ENCODE data around the gene HYPK. TPM values are rescaled to one million over a fixed set of nuclear protein-coding genes. Genes with fewer than 3 reads are reported as not detected.
A peak's percentile ranks its signal among the peaks of the same experiment; 100 is the strongest.
"Not testable (repeated sequence)": the region's sequence is repeated elsewhere in the genome, so short reads cannot be mapped to it uniquely, and the experiment has no call there.

The HYPK gene
- total RNA-seq, 1 donor from 2014 or later, result 17.2 TPM

- DNase-seq (ENCODE audit: extremely low spot score, unreplicated experiment), result no peak
- H3K36me3 Mint-ChIP-seq, result peaks cover 5% of the 10 kb centered on the region
- H3K4me3 Mint-ChIP-seq, result peak overlapping the region; percentile 88
- peaks cover 5% of the 10 kb centered on the region for H3K9me3 Mint-ChIP-seq
- TF ChIP-seq, protein P1, sequence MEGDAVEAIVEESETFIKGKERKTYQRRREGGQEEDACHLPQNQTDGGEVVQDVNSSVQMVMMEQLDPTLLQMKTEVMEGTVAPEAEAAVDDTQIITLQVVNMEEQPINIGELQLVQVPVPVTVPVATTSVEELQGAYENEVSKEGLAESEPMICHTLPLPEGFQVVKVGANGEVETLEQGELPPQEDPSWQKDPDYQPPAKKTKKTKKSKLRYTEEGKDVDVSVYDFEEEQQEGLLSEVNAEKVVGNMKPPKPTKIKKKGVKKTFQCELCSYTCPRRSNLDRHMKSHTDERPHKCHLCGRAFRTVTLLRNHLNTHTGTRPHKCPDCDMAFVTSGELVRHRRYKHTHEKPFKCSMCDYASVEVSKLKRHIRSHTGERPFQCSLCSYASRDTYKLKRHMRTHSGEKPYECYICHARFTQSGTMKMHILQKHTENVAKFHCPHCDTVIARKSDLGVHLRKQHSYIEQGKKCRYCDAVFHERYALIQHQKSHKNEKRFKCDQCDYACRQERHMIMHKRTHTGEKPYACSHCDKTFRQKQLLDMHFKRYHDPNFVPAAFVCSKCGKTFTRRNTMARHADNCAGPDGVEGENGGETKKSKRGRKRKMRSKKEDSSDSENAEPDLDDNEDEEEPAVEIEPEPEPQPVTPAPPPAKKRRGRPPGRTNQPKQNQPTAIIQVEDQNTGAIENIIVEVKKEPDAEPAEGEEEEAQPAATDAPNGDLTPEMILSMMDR (conservative IDR thresholded peaks at IDR 0.05), result no peak
- H3K4me1 Mint-ChIP-seq (ENCODE audit: unreplicated experiment), result peaks cover 16% of the 10 kb centered on the region
- no peaks in the 10 kb centered on the region for H3K27me3 Mint-ChIP-seq
- H3K27ac Mint-ChIP-seq, result peak overlapping the region; percentile 39
Observed at GRCh38 chr15:43828061-43828657, 27.8 kb downstream of the HYPK start.

GRCh38 chr15:43829951-43830540 is 29.6 kb downstream of the HYPK start:
- H3K36me3 Mint-ChIP-seq; H3K9me3 Mint-ChIP-seq; H3K4me3 Mint-ChIP-seq; H3K27me3 Mint-ChIP-seq; DNase-seq (ENCODE audit: extremely low spot score, unreplicated experiment); H3K27ac Mint-ChIP-seq; H3K4me1 Mint-ChIP-seq (ENCODE audit: unreplicated experiment): not testable (repeated sequence)

- H3K4me1 Mint-ChIP-seq (ENCODE audit: unreplicated experiment); H3K4me3 Mint-ChIP-seq; H3K27me3 Mint-ChIP-seq; DNase-seq (ENCODE audit: extremely low spot score, unreplicated experiment); H3K36me3 Mint-ChIP-seq; H3K27ac Mint-ChIP-seq; H3K9me3 Mint-ChIP-seq: not testable (repeated sequence)
Observed at GRCh38 chr15:43830691-43831275, 30.4 kb downstream of the HYPK start.

GRCh38 chr15:43831519-43832052 is 31.2 kb downstream of the HYPK start:
- H3K27ac Mint-ChIP-seq, H3K4me3 Mint-ChIP-seq, H3K27me3 Mint-ChIP-seq: not testable (repeated sequence)

GRCh38 chr15:43832485-43832884 is 32.1 kb downstream of the HYPK start:
- not testable (repeated sequence) for H3K4me3 Mint-ChIP-seq; H3K9me3 Mint-ChIP-seq; DNase-seq (ENCODE audit: extremely low spot score, unreplicated experiment); H3K4me1 Mint-ChIP-seq (ENCODE audit: unreplicated experiment); H3K27ac Mint-ChIP-seq; H3K27me3 Mint-ChIP-seq
- H3K36me3 Mint-ChIP-seq, result peaks cover 10% of the 10 kb centered on the region

More at GRCh38 chr15:43831519-43832052, 31.2 kb downstream of the HYPK start:
- H3K4me1 Mint-ChIP-seq (ENCODE audit: unreplicated experiment); DNase-seq (ENCODE audit: extremely low spot score, unreplicated experiment); H3K9me3 Mint-ChIP-seq: not testable (repeated sequence)
- H3K36me3 Mint-ChIP-seq, result peaks cover 10% of the 10 kb centered on the region

GRCh38 chr15:43845421-43845820 is 45.0 kb downstream of the HYPK start:
- H3K36me3 Mint-ChIP-seq, result no peaks in the 10 kb centered on the region
- H3K9me3 Mint-ChIP-seq, result no peaks in the 10 kb centered on the region
- no peak overlapping the region for H3K4me3 Mint-ChIP-seq
- no peaks in the 10 kb centered on the region for H3K4me1 Mint-ChIP-seq (ENCODE audit: unreplicated experiment)
- no peaks in the 10 kb centered on the region for H3K27me3 Mint-ChIP-seq
- TF ChIP-seq, protein P1 (conservative IDR thresholded peaks at IDR 0.05), result no peak
- DNase-seq (ENCODE audit: extremely low spot score, unreplicated experiment), result no peak
- H3K27ac Mint-ChIP-seq, result no peak overlapping the region

DNA sequence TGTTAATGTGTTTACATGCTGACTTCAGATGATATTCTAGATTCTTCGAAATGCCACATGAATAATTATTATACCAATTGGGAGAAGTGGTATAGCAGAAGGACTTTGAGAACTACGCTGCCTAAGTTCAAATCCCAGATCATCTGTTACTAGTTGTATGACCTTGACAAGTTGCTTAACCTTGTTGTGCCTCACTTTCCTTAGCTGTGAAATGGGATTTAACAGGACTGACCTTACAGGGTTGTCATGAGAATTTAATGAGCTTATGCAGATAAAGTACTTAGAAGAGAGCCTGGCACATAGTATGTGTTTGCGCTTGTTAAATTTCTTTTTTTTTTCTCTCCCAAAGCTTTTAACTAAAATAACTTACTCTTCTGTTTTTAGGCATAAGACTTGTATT is 50.9 kb downstream of the HYPK start:
- no peak overlapping the region for H3K4me3 Mint-ChIP-seq
- TF ChIP-seq, protein P1 (conservative IDR thresholded peaks at IDR 0.05), result no peak
- H3K4me1 Mint-ChIP-seq (ENCODE audit: unreplicated experiment), result no peaks in the 10 kb centered on the region
- no peaks in the 10 kb centered on the region for H3K36me3 Mint-ChIP-seq
- H3K27ac Mint-ChIP-seq, result no peak overlapping the region
- no peaks in the 10 kb centered on the region for H3K27me3 Mint-ChIP-seq
- no peaks in the 10 kb centered on the region for H3K9me3 Mint-ChIP-seq
- no peak for DNase-seq (ENCODE audit: extremely low spot score, unreplicated experiment)

Measured in type B pancreatic cell (in vitro differentiated cells).